EL (cell line): Measurements from ENCODE around the gene SMIM20.

Experiments
- DNase-seq: peaks from one replicate; pipeline ENCODE4 v3.0.0-alpha.2; 2016

Gene SMIM20

DNA sequence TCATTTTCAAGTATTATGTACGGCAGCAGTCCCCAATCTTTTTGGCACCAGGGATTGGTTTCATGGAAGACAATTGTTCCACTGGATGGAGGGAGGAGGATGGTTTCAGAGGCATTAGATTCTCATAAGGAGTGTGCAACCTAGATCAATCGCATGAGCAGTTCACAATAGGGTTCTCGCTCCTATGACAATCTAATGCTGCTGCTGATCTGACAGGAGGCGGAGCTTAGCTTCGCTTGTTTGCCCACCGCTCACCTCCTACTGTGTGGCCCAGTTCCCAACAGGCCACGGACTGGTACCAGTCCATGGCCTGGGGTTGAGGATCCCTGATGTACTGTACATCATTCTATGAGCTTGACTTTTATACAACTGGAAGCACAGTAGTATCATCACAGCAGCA lies 48.4 kb downstream of the SMIM20 start:
- DNase-seq: no peak

DNA sequence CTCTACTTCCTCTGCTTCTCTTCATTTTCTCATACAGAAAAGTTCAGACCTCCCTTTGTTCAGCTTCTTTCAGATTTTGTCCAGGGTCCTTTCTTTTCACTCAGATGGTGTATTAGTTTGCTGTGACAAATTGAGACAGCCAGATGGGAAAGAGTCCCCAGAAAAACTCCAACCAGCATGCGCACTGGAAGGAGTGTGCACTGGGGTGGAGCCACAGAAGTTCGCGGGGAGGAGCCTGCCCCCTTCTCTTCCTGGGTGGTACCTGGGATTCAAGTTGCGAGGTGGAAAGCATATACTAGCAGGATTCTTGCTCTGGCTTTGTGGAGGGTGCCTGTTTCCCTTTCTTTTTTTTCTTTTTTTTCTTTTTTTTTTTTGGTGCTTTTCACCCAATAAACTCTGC lies 51.6 kb downstream of the SMIM20 start:
- DNase-seq: no peak

DNA sequence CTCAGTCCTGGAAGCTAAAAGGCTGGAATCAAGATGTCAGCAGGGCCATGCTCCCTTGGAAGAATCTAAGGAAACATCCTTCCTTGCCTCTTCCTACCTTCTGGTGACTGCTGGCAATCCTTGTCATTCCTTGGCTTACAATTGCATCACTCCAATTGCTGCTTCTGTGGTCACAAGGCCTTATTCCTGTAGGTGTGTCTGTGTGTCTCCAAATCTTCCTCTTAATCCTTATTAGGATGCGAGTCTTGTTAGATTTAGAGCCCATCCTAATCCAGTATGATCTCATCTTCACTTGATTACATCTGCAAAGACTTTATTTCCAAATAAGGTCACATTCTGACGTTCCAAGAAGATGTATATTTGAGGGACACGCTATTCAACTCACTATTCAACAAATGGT lies 52.2 kb downstream of the SMIM20 start:
- DNase-seq: no peak

DNA sequence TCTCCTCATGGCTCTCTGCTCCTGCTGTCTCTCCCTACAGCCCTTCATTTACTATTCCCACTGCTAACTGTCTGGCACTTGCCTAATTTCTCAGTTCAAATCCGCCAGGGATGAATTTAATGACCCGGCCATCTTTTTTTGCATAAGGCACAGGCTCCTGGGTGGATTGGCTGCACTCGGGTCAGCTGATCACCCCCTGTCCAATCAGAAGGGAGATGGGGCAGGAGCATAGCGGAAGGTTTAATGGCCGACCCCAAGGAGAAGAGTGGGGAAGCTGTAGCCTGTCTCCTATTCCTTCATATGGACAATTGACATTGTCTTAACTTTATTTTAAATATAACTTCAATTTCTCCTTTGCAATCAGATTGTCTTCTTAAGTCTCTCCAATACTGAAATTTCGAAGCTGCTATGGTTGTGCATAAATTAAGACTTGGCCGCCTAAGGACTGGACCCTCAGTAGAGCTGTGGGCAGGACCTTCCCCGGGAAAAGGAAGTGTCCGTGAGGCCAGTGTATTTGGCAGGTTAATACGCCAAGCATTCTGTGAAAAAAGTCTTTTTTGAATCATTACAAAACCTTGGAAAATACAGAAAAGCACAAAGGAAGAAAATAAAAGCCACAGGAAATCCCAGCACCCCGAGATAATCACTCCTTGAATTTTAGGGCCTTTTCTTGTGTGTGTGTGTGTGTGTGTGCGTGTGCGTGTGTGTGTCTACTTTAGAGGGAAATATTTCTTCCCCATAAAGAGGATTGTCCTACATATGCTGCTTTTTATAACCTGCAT lies 55.5 kb downstream of the SMIM20 start:
- DNase-seq: no peak

DNA sequence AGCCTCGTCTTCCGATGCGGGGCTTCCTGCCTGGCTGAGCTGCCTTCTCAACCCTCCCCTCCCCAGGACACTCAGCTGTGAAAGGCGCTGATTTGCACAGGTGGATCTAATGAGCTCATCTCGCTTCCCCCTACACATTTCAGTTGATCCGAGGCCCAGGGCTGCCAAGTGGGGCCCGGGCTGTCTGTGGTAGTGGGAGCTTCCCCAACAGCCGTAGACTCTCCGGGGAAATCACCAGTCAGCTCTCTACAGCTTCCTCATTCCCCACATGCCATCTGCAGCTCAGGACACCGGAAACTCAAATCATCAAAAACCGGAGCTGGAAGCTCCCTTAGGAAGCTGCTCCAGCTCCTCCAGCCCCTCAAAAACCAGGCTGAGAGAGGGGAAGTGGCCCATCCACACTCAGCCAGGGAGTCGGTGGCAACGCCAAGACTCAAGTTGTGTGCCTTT lies 56.2 kb downstream of the SMIM20 start:
- DNase-seq: peak; percentile 53

DNA sequence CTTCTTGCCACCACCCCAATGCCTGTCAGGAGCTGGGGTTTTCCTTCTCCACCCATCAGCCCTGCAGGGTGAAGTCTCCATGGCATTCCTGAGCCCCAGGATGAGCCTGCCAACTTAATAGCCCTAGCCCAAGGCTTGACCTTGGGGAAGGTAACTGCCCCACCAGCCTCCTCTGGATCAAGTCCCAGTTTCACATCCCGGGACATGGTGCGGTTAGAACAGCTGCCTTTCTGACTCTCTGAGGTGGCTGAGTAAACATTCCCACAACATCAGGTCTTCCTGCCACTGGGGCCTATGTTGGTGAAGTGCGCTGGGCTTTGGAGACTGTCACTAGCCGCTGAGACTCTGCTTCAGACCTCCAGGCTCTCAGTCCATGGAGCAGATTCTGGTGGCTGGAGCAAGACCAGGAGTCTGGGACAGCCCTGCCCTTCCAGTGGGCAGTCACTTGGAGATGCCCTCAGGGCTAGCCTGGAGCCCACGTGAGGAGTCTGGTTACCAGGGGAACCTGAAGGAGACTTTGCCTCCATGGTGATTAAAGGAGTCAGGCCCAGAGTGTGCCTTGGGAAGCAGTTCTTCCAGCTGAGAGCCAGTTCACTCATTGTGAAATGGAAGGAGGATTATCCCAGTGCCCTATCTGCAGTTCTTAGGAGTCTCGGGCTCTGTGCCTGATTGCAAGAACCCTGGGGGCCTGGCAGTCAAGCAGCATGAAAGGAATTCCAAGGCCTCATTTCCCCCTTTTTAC lies 56.8 kb downstream of the SMIM20 start:
- peak; percentile 38 for DNase-seq

DNA sequence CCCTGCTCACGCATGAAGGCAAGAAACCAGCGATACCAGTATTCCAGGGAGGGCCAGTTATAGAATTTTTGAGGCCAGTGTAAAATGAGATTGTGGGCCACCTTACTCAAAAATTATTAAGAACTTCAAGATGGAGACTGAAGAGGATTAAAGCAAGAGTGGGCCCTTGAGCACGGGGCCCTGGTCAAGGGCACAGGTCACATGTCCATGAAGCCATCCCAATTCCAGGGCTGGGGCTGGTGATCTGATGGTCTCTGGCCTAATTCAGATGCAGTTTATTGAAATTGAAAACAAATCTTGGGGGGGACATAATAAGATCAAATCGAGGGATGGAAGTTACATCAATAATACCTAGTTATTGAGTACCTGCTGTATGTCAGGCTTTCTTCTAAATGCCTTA lies 58.3 kb downstream of the SMIM20 start:
- no peak for DNase-seq

DNA sequence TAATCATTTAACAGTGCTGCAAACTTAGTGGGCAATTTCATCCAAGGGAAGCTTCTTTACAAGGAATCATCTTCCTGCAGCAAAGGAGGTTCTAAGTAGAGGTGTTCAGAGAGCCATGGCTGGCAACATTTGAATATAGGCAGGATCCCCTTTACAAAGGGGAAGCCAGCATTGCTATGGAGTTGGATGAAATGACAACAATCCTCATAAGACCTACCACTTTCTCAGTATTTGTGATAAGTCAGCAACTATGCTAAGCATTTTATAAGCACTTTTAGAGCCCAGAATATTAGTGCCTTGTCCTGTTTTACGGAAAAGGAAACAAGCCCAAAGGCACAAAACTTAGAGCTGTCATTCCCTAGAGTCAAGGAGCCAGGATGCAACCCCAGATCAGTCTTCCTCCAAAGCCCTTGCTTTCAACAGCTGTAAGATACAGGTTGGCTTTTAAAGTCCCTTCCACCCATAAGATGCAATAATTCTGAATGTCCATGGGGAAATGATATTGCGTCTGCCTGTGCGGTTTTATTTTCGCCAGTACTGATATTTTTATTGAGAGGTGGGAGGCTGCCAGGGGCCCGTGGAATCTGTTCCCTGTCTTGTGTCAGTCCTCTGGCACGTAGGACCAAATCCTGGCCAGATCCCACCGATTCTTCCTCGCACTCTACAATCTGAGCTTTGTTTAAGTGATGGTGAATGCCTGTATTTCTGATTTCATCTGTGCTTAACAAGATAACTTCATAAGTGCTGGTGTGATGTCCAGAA lies 59.1 kb downstream of the SMIM20 start:
- no peak for DNase-seq

DNA sequence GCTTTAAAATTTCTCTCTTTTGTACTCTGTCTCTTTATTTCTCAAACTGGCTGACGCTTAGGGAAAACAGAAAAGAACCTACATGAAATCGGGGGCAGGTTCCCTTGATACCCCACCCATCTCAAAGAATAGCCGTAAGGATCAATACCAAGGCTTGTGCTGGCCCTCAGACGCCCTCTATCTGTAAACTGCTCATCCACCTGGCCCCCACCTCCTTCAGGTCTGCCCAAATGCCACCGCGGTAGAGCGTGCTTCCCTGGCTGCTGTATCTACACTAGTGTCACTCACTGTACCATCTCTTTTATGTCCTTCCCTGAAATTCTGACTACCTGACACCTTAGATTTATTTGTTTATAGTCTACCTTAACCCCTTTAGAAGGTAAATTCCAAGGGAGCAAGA lies 62.8 kb downstream of the SMIM20 start:
- no peak for DNase-seq

DNA sequence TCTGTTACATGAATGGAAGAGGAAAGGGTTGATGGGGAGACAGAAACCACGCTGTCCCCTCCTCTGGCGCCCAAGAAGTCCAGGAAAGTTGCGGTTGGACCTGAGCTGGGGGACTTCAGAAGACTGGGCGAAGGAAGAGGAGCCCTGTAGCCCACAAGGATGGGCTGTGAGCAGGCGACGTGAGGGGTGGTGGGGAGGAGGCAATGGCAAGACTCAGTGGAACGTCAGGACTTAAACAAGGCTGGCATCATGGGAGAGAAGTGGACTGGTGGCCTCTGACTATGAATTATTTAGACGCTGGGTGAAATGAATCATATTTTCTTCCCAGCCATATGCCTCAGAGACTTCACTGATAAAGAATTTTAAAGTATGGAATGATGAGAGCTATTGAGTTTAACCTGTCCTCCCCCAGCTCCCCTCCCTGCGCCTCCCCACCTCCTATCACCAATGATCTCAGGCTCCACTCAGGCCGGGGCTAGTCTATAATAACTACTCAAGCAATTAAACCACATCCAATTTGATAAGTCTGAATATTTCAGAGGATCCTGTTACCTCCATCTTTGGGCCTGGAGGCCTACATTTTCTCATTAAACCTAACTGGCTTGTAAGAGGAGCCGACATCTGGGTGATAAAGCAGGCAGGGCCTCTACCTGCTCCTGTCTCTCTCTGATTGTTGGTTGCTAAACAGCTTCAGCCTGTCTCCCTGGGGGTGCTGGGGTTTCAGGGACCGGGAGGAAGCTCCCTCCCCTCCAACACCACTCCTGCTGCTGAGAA lies 63.6 kb downstream of the SMIM20 start:
- DNase-seq: no peak

DNA sequence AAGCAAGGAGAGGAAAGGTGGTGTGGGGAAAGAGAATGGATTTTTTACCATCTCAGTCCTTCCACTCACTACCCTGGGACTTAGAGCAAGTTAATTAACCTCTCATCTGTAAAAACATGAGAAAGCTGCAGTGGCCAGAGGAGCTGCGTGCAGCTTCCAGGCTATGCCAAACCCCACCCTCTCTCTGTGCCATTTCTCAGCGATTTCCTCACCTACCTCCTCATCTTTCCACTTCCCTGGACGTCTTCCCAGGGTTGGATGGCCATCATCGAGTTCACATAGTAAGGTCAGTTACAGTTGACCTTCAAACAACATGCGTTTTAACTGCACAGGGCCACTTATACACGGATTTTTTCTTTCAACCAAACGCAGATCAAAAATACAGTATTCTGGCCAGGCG lies 64.3 kb downstream of the SMIM20 start:
- no peak for DNase-seq
